Subcutaneous adipose tissue (tissue), 4 donors: ENCODE measurements around the gene CIC. TPM values are rescaled to one million over a fixed set of nuclear protein-coding genes. Genes with fewer than 3 reads are reported as not detected.

Experiments used
- total RNA-seq, 4 donors: library from RNA; depleted of rRNA; stranded (reverse); fragments of >200 nt; gene quantifications; one replicate each; pipeline ENCODE4 v1.1.0, GENCODE V29; 2016
- TF ChIP-seq, protein P1 (sequence below): fragments of 450-650 bp; IDR thresholded peaks from one replicate; pipeline ENCODE4 v1.5.1; 2016; ENCODE audit warnings: low read depth, mild to moderate bottlenecking, control low read depth, antibody characterized with exemption, moderate library complexity

CIC gene
- total RNA-seq, 4 donors from 2014 or later = 12.4 to 49.9 (median 14.9) TPM

DNA sequence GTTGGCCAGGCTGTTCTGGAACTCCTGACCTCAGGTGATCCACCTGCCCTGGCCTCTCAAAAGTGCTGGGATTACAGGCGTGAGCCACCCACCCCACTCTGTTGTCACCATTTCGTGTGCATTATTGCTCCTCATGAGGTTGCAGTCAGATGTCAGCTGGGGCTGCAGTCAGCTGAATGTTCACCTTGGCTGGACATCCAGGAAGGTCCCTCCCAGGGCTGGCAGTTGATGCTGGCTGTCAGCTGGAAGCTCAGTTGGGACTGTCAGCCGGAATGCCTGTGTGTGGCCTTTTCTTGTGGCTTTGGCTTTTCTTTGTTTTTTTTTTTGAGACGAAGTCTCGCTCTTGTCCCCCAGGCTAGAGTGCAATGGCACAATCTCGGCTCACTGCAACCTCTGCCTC is 63.0 kb downstream of the CIC start:
- TF ChIP-seq, protein P1, sequence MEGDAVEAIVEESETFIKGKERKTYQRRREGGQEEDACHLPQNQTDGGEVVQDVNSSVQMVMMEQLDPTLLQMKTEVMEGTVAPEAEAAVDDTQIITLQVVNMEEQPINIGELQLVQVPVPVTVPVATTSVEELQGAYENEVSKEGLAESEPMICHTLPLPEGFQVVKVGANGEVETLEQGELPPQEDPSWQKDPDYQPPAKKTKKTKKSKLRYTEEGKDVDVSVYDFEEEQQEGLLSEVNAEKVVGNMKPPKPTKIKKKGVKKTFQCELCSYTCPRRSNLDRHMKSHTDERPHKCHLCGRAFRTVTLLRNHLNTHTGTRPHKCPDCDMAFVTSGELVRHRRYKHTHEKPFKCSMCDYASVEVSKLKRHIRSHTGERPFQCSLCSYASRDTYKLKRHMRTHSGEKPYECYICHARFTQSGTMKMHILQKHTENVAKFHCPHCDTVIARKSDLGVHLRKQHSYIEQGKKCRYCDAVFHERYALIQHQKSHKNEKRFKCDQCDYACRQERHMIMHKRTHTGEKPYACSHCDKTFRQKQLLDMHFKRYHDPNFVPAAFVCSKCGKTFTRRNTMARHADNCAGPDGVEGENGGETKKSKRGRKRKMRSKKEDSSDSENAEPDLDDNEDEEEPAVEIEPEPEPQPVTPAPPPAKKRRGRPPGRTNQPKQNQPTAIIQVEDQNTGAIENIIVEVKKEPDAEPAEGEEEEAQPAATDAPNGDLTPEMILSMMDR = no peak

DNA sequence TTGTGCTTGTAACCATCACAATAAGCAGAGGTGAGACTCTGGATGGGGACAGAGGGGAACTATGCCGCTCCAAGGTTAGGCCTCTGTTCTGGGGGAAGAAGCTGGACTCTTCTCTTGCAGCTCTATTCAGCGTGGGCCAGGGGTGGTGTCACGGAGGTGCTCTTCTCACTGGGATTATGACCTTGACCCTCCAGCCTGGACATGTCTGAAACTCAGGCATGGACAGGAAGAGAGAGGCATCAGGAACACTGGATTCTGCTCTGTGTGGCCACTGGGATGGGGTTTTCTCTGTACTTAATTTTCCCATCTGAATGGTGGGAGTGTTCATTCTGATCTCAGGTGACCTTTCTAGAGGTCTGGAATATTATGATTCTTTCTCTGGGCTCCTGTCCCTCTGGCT is 64.0 kb downstream of the CIC start:
- TF ChIP-seq, protein P1 = no peak

DNA sequence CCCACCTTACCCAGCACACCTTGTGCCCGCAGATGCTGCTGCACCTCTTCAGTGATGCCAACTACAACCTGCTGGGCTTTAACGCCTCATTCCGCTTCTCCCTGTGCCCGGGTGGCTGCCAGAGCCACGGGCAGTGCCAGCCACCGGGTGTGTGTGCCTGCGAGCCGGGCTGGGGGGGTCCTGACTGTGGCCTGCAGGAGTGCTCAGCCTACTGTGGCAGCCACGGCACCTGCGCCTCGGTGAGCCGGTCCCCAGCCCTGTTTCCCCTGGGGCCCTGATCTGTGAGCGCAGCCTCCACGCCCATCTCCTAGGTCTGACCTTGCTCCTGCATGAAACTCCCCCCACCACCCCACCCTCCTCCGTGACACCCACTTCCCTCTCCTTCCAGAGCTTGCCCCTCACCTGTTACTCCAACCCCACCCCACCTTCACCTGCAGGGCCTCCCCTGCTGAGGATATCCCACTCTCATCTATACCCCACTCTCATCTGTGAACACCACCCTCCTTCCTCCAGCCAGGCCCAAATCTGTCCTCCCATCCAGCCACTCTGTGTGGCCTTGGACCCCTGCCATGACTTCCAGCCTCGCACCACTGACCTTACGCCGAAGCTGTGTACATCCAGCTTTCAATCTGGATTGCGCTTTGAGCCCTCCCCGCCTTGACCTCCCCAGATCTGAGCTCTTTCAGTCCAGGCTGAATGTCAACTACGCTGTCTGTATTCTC is 65.1 kb downstream of the CIC start:
- TF ChIP-seq, protein P1 = no peak

DNA sequence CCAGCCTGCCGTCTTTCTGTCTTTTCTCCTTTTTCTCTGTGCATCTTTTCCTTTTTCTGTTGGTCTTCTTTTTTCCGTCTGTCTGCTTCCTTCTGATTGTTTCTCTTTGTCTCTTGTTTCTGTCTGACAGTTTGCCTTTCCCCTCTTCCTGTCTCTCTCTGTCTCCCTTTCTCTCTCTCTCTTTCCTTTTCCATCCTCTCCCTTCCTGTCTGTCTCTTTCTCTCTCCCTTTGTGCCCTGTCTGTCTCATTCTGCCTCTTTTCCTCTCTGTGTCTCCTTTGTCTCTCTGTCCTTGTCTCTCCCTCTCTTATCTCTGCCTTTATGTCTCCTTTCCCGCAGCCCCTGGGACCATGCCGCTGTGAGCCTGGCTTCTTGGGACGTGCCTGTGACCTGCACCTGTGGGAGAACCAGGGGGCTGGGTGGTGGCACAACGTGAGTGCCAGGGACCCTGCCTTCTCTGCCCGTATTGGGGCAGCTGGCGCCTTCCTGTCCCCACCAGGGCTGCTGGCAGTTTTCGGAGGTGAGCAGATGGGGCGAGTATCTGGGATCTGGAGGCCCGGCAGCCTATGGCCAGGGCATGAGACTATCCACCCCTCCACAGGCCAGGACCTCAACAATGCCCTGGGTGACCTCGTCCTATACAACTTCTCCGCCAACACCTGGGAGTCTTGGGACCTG is 65.8 kb downstream of the CIC start:
- TF ChIP-seq, protein P1 = no peak

DNA sequence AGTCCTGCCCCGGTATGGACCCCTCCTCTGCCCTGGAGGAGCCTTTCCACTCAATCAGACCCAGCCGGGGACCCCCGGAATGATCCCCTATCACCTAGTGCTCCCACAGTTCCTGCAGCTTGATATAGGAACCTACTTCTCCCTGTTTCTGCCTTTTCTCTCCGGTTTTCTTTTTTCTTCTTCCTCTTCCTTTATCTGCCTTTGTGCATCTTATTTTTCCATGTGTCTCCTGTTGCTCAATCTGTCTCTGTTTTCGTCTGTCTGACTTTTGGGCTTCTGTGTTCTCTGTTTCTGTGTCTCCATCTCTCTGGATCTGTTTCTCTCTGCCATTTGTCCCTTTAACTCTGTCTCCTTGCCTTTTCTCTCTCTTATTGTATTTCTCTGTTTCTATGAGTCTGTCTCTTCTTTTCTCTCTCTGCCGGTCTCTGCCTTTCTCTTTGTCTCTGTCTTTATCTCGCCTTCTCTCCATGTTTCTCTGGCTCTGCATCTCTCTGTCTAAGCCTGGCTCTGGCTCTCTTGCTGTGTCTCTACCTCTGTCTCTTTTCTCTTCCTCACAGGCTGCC is 66.4 kb downstream of the CIC start:
- TF ChIP-seq, protein P1 = no peak

DNA sequence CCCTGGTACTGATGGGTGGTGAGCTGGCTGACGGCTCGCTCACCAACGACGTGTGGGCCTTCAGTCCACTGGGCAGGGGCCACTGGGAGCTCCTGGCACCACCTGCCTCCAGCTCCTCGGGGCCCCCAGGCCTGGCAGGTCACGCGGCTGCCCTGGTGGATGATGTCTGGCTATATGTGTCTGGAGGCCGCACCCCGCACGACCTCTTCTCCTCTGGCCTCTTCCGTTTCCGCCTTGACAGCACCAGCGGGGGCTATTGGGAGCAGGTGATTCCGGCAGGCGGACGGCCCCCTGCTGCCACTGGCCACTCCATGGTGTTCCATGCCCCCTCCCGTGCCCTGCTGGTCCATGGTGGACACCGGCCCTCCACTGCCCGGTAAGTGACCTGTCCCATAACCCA is 66.9 kb downstream of the CIC start:
- TF ChIP-seq, protein P1 = no peak

DNA sequence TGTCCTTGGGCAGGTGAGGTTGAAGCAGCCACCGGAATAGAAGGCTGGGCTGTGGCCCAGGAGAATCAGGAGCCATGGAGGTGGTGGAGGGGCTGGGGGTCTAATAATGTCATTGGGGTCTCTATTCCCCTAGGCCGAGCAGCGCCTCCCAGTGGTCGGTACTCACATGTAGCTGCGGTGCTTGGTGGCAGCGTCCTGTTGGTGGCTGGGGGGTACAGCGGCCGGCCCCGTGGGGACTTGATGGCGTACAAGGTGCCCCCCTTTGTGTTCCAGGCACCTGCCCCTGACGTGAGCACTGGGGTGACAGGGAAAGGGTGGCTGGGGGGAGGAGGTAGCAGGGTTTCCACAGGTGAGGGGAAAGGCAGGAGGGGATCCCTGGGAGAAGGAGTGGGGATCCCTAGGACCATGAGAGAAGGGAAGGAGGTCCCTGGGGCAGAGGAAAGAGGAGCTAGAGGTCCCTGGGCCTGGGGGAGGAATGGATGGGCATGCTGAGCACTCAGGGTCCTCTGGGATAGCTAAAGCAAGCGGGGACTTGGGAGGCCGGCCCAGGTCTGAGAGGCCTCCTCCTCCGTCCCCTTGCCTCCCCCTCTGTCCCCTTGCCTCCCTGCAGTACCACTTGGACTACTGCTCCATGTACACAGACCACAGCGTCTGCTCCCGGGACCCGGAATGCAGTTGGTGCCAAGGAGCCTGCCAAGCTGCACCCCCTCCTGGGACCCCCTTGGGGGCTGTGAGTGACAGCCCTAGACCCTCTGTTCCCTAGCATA is 74.5 kb downstream of the CIC start:
- TF ChIP-seq, protein P1 = no peak
